Lower lobe of right lung (tissue), 2 donors: ENCODE results near the gene FOXD2. TPM values are rescaled to one million over a fixed set of nuclear protein-coding genes. Genes with fewer than 3 reads are reported as not detected.

Experiments
- ATAC-seq, 2 donors: fragments of 200-7000 bp; cut with Tn5 transposase; one replicate each; pipeline ENCODE4 v1.9.1; 2020 to 2022; ENCODE audit warnings: mild to moderate bottlenecking in 2 of 2, moderate library complexity in 2 of 2
- DNase-seq: peaks from one replicate; pipeline ENCODE4 v3.0.0-alpha.2; 2020
- H3K27ac ChIP-seq: fragments of 200-600 bp; one replicate; pipeline ENCODE4 v1.8.0; 2022
- H3K27me3 ChIP-seq: fragments of 200-600 bp; one replicate; pipeline ENCODE4 v1.8.0; 2022; ENCODE audit warnings: low read depth
- H3K36me3 ChIP-seq: fragments of 200-600 bp; one replicate; pipeline ENCODE4 v1.8.0; 2022; ENCODE audit warnings: mild to moderate bottlenecking
- H3K4me1 ChIP-seq: fragments of 200-600 bp; one replicate; pipeline ENCODE4 v1.8.0; 2022
- H3K4me3 ChIP-seq: fragments of 200-600 bp; one replicate; pipeline ENCODE4 v1.8.0; 2022; ENCODE audit warnings: mild to moderate bottlenecking
- H3K9me3 ChIP-seq: fragments of 200-600 bp; one replicate; pipeline ENCODE4 v1.8.0; 2022
- intact Hi-C: fragments of 100-400 bp; cut with DNase I; formaldehyde crosslinking; loops from one replicate; pipeline ENCODE4 v1.11.0; 2022
- total RNA-seq: library from RNA; stranded (reverse); fragmentation: NEBNext Ultra II Directional; extraction: Animal tissue kit (Norgen Biotek cat#: 25700); gene quantifications from one replicate; pipeline ENCODE4 v1.2.1, GENCODE V29; 2021
- TF ChIP-seq, protein P1 (sequence below): fragments of 200-600 bp; IDR thresholded peaks from one replicate; pipeline ENCODE4 v1.8.0; 2022; ENCODE audit warnings: antibody characterized with exemption, mild to moderate bottlenecking
- donor health status: DM: no; HTN: yes; CAD: no; lungs with severe emphysema.

FOXD2 gene
- total RNA-seq, 1 donor from 2014 or later: 0.44 TPM

DNA sequence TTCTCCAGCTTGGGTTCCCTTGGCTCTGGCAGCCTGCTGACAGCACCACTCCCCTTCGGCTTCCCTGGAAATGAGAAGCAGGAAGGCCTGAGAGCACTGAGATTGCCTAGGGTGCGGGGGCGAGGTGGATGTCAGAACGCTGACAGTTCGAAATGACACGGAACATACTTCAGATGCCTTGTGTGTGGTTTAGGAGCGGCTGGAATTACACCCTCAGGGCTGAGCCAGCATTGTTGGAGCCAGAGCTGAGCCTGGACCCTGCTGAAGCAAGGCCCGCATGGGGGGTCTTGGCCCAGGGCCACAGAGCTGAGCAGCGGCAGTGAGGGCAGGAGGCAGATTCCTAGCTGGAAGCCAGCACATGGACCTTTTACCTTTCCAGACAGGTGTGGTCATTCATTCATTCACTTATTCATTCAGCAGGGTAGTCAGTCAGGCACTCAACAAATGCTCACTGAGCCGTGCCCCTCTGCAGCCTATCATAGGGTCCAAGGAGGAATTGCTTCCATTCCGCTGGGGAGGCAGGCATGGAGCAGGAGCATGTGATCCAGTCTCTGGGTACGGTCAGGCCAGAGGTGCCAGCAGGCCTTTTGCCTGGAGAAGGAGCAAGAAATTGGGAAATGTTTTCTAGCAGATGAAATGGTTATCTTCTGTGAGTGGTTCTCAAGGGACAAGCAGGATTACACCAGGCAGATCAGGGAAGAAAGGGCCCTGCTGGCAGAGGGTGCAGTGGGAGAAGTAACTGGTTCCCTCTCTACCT is 28.4 kb upstream of the FOXD2 start:
- TF ChIP-seq, protein P1, sequence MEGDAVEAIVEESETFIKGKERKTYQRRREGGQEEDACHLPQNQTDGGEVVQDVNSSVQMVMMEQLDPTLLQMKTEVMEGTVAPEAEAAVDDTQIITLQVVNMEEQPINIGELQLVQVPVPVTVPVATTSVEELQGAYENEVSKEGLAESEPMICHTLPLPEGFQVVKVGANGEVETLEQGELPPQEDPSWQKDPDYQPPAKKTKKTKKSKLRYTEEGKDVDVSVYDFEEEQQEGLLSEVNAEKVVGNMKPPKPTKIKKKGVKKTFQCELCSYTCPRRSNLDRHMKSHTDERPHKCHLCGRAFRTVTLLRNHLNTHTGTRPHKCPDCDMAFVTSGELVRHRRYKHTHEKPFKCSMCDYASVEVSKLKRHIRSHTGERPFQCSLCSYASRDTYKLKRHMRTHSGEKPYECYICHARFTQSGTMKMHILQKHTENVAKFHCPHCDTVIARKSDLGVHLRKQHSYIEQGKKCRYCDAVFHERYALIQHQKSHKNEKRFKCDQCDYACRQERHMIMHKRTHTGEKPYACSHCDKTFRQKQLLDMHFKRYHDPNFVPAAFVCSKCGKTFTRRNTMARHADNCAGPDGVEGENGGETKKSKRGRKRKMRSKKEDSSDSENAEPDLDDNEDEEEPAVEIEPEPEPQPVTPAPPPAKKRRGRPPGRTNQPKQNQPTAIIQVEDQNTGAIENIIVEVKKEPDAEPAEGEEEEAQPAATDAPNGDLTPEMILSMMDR: no peak
- H3K27me3 ChIP-seq: peaks cover 8% of the 10 kb centered on the region

DNA sequence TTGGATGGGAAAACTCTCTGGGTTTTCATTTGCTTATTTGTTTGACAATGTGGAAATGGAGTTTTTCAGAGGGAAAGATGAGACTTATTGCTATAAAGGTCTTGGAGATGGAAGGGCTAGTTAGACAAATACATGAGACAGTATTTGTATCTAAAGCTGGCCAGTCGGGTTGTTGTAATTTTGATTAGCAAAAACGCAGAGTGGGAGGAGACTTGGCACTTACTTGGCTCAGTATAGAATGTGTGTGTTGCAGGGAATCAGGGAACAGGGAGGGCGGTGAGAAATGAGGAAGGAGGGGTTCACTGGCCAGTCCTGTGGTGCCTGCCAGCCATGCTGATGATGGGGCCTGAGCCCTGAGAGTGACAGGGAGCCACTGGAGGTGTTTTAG is 27.8 kb upstream of the FOXD2 start:
- H3K4me3 ChIP-seq: no peak overlapping the region
- intact Hi-C loops: no loop called here
- peaks cover 8% of the 10 kb centered on the region for H3K27me3 ChIP-seq
- no peaks in the 10 kb centered on the region for H3K9me3 ChIP-seq
- DNase-seq (no peak), ATAC-seq (no peak)
- no peaks in the 10 kb centered on the region for H3K4me1 ChIP-seq
- TF ChIP-seq, protein P1: no peak
- H3K27ac ChIP-seq: no peak overlapping the region
- H3K36me3 ChIP-seq: no peaks in the 10 kb centered on the region

More for the DNA sequence above, 28.4 kb upstream of the FOXD2 start:
- no peak overlapping the region for H3K27ac ChIP-seq
- DNase-seq (no peak), ATAC-seq (peak in 1 of 2 donors; percentile 13)
- no peaks in the 10 kb centered on the region for H3K9me3 ChIP-seq
- no peaks in the 10 kb centered on the region for H3K36me3 ChIP-seq
- no peaks in the 10 kb centered on the region for H3K4me1 ChIP-seq
- no peak overlapping the region for H3K4me3 ChIP-seq
- intact Hi-C loops: no loop called here

DNA sequence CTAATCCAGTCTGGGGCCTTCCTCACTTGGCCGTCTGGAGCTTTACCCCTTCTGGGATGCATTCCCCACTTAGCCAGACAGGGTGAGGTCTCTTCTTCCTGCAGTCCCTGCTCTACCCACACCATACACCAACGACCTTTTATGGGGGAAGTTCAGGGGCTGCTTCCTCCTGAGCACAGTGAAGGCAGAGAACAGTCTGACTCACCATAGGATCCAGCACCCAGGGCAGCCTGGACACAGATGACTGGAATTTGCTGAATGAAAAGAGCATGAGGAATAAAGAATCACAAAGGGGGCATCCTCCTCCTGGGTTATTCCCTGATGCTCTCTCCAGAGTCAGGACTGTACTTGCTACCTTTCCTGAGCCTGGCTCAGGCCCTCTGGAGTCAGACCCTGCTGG is 26.4 kb upstream of the FOXD2 start:
- H3K4me3 ChIP-seq: no peak overlapping the region

DNA sequence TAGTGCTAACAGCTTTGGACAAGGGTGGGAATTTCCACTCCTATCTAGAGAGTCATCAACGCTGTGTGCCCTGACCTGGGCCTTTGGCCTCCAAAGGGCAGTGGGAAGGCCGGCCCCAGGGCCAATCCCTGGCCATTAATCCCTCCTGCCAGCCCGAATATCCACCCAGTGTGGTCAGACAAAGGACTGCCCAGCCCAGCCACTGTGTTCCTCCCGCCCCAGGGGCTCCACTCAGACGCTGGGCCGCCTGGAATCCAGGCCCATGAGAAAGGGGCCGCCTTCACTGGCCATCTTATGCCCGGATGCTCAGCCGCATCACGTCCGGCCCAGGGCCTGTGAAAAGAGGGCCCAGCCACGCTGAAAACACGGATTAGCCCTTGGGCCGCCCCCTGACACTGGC is 25.4 kb upstream of the FOXD2 start:
- TF ChIP-seq, protein P1: no peak
- intact Hi-C loops: no loop called here
- ATAC-seq: no peak

More for the DNA sequence above, 26.4 kb upstream of the FOXD2 start:
- Histone ChIP-seq H3K36me3 (no peaks in the 10 kb centered on the region), H3K4me1 (no peaks in the 10 kb centered on the region), H3K27ac (no peak overlapping the region), H3K9me3 (no peaks in the 10 kb centered on the region), H3K27me3 (peaks cover 19% of the 10 kb centered on the region)
- TF ChIP-seq, protein P1: no peak
- intact Hi-C loops: no loop called here
- ATAC-seq (no peak), DNase-seq (no peak)

DNA sequence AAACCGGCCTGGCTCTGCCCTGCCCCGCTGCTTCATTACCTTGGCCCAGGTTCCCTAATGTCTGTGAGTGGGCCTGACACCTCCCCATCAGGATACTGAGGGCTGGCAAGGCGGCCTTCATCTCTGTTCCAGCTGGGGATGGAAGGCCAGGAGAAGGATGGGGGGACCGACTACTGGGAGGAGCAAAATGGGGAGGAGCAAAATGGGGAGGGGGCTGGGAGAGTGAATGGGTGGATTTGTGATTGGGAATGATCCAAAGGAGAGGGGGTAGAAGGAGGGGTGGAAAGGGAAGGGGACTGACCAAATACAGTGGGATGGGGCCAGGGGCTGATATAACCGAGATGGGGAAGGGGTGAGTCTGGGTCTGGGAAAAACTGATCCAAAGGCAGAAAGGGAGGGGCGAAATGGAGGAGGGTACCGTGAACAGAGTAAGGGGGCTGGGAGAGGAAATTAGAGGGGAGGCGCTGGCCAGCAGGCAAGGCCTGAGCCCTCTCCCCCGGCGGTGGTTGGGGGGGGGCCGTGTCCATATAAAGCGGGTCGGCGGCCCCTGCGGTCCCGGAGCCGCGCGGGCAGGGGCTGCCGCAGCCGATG is 22.0 kb upstream of the FOXD2 start, which contains the start of gene FOXE3:
FOXE3 (plus strand) TSS at position 558 of the 591 bp plus-strand sequence; CDS start at position 589, 31 bp downstream.
- Histone ChIP-seq H3K9me3 (no peaks in the 10 kb centered on the region), H3K27ac (no peak within 1 kb of the TSS), H3K27me3 (peaks cover 39% of the 10 kb centered on the region), H3K4me3 (no peak within 1 kb of the TSS), H3K36me3 (no peaks in the 10 kb centered on the region), H3K4me1 (no peaks in the 10 kb centered on the region)
- intact Hi-C loops: no loop called here
- DNase-seq: no peak
- ATAC-seq: no peak
- TF ChIP-seq, protein P1: no peak

More for the DNA sequence above, 25.4 kb upstream of the FOXD2 start:
- Histone ChIP-seq H3K27ac (no peak overlapping the region), H3K4me1 (no peaks in the 10 kb centered on the region), H3K9me3 (no peaks in the 10 kb centered on the region), H3K4me3 (no peak overlapping the region), H3K27me3 (peaks cover 25% of the 10 kb centered on the region), H3K36me3 (no peaks in the 10 kb centered on the region)
- DNase-seq: no peak
